HG03039 (cell line): ENCODE measurements around the gene PCDHA9.
"Not testable (repeated sequence)": the region's sequence is repeated elsewhere in the genome, so short reads cannot be mapped to it uniquely, and the experiment has no call there.

ENCODE experiments used
- ATAC-seq: cut with Tn5 transposase; IDR thresholded peaks from one replicate; pipeline ENCODE4 v1.9.1; 2021; ENCODE audit warnings: mild to moderate bottlenecking, moderate library complexity; ENCODE audit not compliant: unreplicated experiment

The PCDHA9 gene, protein sequence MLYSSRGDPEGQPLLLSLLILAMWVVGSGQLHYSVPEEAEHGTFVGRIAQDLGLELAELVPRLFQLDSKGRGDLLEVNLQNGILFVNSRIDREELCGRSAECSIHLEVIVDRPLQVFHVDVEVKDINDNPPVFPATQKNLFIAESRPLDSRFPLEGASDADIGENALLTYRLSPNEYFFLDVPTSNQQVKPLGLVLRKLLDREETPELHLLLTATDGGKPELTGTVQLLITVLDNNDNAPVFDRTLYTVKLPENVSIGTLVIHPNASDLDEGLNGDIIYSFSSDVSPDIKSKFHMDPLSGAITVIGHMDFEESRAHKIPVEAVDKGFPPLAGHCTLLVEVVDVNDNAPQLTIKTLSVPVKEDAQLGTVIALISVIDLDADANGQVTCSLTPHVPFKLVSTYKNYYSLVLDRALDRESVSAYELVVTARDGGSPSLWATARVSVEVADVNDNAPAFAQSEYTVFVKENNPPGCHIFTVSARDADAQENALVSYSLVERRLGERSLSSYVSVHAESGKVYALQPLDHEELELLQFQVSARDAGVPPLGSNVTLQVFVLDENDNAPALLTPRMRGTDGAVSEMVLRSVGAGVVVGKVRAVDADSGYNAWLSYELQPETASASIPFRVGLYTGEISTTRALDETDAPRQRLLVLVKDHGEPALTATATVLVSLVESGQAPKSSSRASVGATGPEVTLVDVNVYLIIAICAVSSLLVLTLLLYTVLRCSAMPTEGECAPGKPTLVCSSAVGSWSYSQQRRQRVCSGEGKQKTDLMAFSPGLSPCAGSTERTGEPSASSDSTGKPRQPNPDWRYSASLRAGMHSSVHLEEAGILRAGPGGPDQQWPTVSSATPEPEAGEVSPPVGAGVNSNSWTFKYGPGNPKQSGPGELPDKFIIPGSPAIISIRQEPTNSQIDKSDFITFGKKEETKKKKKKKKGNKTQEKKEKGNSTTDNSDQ

DNA sequence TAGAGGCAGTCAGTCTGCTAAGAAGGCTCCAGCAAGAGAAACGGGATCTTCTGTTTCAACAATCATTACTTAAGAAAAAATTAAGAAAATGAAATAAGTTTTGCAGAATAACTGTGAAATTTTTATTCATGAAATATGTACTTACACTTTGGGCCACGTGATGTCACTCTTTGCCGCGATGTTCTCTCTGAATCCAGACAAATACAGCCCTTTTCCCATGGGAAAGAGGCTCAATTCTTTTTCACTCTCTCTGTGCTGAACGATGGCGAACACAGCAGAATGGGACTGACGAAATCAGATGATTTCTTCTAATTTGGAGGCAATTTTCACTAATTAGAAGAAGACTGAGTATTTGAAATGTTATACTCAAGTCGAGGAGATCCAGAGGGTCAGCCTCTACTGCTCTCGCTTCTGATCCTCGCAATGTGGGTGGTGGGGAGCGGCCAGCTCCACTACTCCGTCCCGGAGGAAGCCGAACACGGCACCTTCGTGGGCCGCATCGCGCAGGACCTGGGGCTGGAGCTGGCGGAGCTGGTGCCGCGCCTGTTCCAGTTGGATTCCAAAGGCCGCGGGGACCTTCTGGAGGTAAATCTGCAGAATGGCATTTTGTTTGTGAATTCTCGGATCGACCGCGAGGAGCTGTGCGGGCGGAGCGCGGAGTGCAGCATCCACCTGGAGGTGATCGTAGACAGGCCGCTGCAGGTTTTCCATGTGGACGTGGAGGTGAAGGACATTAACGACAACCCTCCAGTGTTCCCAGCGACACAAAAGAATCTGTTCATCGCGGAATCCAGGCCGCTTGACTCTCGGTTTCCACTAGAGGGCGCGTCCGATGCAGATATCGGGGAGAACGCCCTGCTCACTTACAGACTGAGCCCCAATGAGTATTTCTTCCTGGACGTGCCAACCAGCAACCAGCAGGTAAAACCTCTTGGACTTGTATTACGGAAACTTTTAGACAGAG, at the start of gene PCDHA9:
Gene PCDHA9 (plus strand): TSS at position 244 of the 964 bp plus-strand sequence. CDS start 114 bp downstream, at position 358.
- not testable (repeated sequence) for ATAC-seq

DNA sequence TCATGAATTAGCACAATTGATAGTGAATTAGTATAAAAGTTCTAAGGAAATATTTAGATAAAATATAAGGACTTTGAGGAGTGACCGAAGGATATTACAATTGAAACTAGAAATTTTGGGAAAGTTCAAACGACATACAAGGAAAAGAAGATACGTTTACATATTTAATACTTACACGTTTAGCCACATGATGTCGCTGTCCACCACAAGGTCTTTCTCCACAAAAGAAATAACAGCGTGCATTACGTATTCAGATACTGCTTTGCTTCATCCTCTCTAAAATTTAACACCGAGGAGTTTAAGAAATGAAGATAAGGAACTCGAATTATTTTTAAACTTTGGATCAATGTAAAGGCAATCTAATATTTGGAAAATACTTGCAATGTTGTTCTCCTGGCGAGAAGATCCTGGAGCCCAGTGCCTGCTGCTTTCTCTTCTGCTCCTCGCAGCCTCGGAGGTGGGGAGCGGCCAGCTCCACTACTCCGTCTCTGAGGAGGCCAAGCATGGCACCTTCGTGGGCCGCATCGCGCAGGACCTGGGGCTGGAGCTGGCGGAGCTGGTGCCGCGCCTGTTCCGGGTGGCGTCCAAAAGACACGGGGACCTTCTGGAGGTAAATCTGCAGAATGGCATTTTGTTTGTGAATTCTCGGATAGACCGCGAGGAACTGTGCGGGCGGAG, 47.2 kb upstream of the PCDHA9 start, which contains the start of gene PCDHA3:
Gene PCDHA3 (plus strand): TSS at position 242 of the 678 bp plus-strand sequence.
- no peak for ATAC-seq

DNA sequence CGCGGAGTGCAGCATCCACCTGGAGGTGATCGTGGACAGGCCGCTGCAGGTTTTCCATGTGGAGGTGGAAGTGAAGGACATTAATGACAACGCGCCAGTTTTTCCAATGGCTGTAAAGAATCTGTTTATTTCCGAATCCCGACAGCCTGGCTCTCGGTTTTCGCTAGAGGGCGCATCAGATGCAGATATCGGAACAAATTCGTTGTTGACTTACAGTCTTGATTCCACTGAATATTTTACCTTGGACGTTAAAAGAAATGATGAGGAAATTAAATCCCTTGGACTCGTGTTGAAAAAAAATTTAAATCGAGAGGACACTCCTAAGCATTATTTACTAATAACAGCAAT, 46.7 kb upstream of the PCDHA9 start:
- ATAC-seq: no peak

DNA sequence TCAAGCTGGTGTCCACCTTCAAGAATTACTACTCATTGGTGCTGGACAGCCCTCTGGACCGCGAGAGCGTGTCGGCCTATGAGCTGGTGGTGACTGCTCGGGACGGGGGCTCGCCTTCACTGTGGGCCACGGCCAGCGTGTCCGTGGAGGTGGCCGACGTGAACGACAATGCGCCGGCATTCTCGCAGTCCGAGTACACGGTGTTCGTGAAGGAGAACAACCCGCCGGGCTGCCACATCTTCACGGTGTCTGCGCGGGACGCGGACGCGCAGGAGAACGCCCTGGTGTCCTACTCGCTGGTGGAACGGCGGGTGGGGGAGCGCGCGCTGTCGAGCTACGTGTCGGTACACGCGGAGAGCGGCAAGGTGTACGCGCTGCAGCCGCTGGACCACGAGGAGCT, 45.8 kb upstream of the PCDHA9 start:
- ATAC-seq: not testable (repeated sequence)

DNA sequence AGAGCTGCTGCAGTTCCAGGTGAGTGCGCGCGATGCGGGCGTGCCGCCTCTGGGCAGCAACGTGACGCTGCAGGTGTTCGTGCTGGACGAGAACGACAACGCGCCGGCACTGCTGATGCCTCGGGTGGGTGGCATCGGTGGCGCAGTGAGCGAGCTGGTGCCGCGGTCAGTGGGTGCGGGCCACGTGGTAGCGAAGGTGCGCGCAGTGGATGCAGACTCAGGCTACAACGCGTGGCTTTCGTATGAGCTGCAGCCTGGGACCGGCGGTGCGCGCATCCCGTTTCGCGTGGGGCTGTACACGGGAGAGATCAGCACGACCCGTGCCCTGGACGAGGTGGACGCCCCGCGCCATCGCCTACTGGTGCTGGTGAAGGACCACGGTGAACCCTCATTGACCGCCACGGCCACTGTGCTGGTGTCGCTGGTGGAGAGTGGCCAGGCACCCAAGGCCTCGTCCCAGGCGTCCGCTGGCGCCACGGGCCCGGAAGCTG, 45.4 kb upstream of the PCDHA9 start:
- ATAC-seq: no peak

DNA sequence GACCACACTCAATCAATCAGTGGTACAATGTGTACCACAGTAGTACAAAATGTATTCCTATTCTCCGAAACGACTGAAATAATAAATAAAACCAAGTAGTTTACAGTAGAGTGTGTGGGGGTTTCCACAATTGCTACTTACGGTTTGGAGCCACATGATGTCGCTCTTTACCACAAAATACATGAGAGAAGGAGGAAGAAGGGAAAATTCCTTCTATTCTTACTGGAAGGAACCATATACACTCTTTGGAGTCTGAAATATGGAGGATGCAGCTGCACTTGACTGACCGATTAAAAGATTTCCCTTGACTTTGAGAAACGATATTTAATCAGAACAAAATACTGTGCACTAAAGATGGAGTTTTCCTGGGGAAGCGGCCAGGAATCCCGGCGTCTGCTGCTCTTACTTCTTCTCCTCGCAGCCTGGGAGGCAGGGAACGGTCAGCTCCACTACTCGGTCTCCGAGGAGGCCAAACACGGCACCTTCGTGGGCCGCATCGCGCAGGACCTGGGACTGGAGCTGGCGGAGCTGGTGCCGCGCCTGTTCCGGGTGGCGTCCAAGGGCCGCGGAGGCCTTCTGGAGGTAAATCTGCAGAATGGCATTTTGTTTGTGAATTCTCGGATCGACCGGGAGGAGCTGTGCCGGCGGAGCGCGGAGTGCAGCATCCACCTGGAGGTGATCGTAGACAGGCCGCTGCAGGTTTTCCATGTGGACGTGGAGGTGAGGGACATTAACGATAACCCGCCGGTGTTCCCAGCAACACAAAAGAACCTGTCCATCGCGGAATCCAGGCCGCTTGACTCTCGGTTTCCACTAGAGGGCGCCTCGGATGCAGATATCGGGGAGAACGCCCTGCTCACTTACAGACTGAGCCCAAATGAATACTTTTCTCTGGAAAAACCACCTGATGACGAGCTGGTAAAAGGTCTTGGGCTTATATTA, 41.1 kb upstream of the PCDHA9 start, which contains the start of gene PCDHA4:
Gene PCDHA4 (plus strand): TSS at position 235 of the 942 bp plus-strand sequence.
- no peak for ATAC-seq

DNA sequence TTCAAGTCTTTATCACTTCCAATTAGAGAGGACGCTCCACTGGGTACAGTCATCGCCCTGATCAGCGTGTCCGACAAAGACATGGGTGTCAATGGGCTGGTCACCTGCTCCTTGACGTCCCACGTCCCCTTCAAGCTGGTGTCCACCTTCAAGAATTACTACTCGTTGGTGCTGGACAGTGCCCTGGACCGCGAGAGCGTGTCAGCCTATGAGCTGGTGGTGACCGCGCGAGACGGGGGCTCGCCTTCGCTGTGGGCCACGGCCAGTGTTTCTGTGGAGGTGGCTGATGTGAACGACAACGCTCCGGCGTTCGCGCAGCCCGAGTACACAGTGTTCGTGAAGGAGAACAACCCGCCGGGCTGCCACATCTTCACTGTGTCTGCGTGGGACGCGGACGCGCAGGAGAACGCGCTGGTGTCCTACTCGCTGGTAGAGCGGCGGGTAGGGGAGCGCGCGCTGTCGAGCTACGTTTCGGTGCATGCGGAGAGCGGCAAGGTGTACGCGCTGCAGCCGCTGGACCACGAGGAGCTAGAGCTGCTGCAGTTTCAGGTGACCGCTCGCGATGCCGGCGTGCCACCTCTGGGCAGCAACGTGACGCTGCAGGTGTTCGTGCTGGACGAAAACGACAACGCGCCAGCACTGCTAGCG, 39.8 kb upstream of the PCDHA9 start:
- ATAC-seq: not testable (repeated sequence)

DNA sequence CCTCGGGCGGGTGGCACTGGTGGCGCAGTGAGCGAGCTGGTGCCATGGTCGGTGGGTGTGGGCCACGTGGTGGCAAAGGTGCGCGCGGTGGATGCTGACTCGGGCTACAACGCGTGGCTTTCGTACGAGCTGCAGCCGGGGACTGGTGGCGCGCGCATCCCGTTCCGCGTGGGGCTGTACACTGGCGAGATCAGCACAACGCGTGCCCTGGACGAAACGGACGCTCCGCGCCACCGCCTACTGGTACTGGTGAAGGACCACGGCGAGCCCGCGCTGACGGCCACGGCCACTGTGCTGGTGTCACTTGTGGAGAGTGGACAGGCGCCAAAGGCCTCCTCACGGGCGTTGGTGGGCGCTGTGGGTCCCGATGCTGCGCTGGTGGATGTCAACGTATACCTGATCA, 39.3 kb upstream of the PCDHA9 start:
- ATAC-seq: no peak

DNA sequence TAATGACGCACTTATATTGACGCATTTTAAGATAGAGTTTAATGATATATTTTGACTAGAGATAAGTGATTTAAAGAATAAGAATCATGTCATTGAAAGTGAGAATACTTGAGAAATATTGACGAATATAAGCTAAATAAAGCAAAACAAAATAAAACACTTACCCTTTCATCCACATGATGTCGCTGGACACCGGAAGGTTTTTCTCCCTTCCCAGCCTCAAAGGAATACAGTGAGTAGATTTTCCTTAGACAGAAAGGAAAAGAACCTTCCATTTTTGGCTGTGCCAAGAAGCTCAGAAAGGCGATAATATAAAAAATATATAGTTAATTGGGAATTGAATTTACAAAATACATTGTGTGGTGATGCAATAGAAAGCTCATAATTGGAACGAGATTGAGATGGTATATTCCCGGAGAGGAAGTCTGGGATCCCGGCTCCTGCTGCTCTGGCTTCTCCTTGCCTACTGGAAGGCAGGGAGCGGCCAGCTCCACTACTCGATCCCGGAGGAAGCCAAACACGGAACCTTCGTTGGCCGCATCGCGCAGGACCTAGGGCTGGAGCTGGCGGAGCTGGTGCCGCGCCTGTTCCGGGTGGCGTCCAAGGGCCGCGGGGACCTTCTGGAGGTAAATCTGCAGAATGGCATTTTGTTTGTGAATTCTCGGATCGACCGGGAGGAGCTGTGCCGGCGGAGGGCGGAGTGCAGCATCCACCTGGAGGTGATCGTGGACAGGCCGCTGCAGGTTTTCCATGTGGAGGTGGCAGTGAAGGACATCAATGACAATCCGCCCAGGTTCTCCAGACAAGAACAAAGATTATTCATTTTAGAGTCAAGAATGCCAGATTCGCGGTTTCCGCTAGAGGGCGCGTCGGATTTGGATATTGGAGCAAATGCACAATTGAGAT, 26.6 kb upstream of the PCDHA9 start, which contains the start of gene PCDHA5:
Gene PCDHA5 (plus strand): TSS at position 239 of the 906 bp plus-strand sequence.
- no peak for ATAC-seq

DNA sequence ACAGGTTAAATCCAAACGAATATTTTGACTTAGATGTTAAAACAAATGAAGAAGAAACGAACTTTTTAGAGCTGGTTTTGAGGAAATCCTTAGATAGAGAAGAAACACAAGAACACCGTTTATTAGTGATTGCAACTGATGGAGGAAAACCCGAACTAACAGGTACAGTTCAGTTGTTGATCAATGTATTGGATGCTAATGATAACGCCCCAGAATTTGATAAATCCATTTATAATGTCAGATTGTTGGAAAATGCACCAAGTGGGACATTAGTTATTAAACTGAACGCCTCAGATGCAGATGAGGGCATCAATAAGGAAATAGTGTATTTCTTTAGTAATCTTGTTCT, 25.9 kb upstream of the PCDHA9 start:
- ATAC-seq: no peak

DNA sequence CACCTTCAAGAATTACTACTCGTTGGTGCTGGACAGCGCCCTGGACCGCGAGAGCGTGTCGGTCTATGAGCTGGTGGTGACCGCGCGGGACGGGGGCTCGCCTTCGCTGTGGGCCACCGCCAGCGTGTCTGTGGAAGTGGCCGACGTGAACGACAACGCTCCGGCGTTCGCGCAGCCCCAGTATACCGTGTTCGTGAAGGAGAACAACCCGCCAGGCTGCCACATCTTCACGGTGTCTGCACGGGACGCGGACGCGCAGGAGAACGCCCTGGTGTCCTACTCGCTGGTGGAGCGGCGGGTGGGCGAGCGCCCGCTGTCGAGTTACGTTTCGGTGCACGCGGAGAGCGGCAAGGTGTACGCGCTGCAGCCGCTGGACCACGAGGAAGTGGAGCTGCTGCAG, 25.2 kb upstream of the PCDHA9 start:
- ATAC-seq: not testable (repeated sequence)

DNA sequence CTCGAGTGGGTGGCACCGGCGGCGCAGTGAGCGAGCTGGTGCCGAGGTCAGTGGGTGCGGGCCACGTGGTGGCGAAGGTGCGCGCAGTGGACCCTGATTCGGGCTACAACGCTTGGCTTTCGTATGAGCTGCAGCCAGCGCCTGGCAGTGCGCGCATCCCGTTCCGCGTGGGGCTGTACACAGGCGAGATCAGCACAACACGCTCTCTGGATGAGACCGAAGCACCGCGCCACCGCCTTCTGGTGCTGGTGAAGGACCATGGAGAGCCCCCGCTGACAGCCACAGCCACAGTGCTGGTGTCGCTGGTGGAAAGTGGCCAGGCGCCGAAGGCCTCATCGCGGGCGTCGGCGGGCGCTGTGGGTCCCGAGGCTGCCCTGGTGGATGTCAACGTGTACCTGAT, 24.7 kb upstream of the PCDHA9 start:
- no peak for ATAC-seq

DNA sequence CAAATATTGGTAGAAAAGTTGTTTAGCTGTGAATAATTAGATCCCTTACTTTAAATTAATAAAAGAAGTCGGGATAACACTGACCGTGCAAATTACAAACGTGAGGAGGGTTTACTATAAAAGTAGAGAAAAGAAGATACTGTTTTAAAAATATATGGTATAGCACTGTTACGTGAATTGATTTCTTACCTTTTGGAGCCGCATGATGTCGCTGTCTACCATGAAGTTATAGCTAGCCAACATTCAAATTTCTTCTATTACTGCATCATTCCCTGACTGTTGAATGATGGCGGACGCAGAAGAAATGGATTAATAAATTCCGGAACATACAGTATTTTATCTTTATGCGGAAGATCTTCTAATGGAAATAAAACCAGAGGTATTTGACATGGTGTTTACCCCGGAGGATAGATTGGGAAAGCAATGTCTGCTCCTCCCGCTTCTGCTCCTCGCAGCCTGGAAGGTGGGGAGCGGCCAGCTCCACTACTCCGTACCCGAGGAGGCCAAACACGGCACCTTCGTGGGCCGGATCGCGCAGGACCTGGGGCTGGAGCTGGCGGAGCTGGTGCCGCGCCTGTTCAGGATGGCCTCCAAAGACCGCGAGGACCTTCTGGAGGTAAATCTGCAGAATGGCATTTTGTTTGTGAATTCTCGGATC, 20.3 kb upstream of the PCDHA9 start, which contains the start of gene PCDHA6:
Gene PCDHA6 (plus strand): TSS at position 257 of the 658 bp plus-strand sequence. CDS start 132 bp downstream, at position 389.
- ATAC-seq: no peak

DNA sequence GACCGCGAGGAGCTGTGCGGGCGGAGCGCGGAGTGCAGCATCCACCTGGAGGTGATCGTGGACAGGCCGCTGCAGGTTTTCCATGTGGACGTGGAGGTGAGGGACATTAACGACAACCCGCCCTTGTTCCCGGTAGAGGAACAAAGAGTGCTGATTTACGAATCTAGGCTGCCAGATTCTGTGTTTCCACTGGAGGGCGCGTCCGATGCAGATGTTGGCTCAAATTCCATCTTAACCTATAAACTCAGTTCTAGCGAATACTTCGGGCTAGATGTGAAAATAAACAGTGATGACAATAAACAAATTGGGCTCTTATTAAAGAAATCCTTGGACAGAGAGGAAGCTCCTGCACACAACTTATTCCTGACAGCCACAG, 19.8 kb upstream of the PCDHA9 start:
- no peak for ATAC-seq

DNA sequence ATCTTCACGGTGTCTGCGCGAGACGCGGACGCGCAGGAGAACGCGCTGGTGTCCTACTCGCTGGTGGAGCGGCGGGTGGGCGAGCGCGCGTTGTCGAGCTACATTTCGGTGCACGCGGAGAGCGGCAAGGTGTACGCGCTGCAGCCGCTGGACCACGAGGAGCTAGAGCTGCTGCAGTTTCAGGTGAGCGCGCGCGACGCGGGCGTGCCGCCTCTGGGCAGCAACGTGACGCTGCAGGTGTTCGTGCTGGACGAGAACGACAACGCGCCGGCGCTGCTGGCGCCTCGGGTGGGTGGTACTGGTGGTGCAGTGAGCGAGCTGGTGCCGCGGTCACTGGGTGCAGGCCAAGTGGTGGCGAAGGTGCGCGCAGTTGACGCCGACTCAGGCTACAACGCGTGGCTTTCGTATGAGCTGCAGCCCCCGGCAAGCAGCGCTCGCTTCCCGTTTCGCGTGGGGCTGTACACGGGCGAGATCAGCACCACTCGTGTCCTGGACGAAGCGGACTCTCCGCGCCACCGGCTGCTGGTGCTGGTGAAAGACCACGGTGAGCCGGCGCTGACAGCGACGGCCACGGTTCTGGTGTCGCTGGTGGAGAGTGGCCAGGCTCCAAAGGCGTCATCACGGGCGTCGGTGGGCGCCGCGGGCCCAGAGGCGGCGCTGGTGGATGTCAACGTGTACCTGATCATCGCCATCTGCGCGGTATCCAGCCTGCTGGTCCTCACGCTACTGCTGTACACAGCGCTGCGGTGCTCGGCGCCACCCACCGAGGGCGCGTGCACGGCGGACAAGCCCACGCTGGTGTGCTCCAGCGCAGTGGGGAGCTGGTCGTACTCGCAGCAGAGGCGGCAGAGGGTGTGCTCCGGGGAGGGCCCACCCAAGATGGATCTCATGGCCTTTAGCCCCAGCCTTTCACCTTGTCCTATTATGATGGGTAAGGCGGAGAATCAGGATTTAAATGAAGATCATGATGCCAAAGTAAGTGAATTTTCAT, 18.4 kb upstream of the PCDHA9 start:
- ATAC-seq: not testable (repeated sequence)
